HUES64 (cell line): ENCODE measurements around the gene DYSF.

Experiments used
- H3K27ac ChIP-seq: 2 replicates; pipeline ENCODE4 v1.7.0; 2013; ENCODE audit warnings: low read depth, low read length, inconsistent platforms
- H3K27me3 ChIP-seq: 2 replicates; pipeline ENCODE4 v1.6.1; 2013; ENCODE audit warnings: mild to moderate bottlenecking, low read length; ENCODE audit not compliant: insufficient read depth
- H3K36me3 ChIP-seq: 2 replicates; pipeline ENCODE4 v1.6.1; 2013; ENCODE audit warnings: mild to moderate bottlenecking, low read length; ENCODE audit not compliant: insufficient read depth
- H3K4me1 ChIP-seq: 2 replicates; pipeline ENCODE4 v1.6.1; 2013; ENCODE audit warnings: mild to moderate bottlenecking, low read length, moderate library complexity; ENCODE audit not compliant: insufficient read depth
- H3K4me3 ChIP-seq: 2 replicates; pipeline ENCODE4 v1.5.1; 2013; ENCODE audit warnings: mild to moderate bottlenecking, low read length, moderate library complexity
- H3K9ac ChIP-seq: 2 replicates; pipeline ENCODE4 v1.6.1; 2013; ENCODE audit warnings: mild to moderate bottlenecking, low read depth, low read length
- H3K9me3 ChIP-seq: 2 replicates; pipeline ENCODE4 v1.6.1; 2013; ENCODE audit warnings: low read depth, low read length; ENCODE audit not compliant: insufficient read depth
- WGBS: fragments of 150-250, 120-280 bp; methylation state at CpG from one replicate; pipeline ENCODE4 v1.1.7; 2013; ENCODE audit warnings: missing lambda C conversion rate; 5-methylcytosine and 5-hydroxymethylcytosine counted together

DYSF gene

GRCh38 chr2:71683070-71683469, 229.7 kb downstream of the DYSF start:
- Histone ChIP-seq H3K4me1 (no peaks in the 10 kb centered on the region), H3K9me3 (no peaks in the 10 kb centered on the region), H3K9ac (no peak overlapping the region), H3K36me3 (no peaks in the 10 kb centered on the region), H3K27ac (no peak overlapping the region), H3K27me3 (no peaks in the 10 kb centered on the region), H3K4me3 (no peak overlapping the region)
- WGBS: 87% methylated on average over 6 of the region's 6 CpGs

DNA sequence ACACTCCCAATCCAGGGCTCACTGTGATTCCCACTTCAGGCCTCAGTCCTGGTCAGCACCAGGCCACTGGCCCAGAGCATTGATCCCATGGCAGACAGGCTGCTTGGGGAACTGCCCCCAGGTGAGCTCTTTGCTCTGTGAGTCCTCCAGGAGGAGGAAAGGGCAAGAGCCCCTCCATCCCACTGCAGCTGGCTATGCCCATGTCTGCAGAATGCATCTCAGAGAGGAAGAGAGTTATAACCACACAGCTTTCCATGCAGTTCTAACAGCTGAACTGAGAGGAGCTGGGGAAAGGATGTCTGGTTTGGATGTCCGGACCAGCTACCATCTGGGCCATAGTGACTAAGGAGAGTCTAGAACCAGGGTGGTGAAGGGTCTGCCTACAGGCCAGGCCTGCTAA, 230.3 kb downstream of the DYSF start:
- 94% methylated on average over 1 of the region's 1 CpG for WGBS
- Histone ChIP-seq H3K36me3 (no peaks in the 10 kb centered on the region), H3K9ac (no peak overlapping the region), H3K9me3 (no peaks in the 10 kb centered on the region), H3K27ac (no peak overlapping the region), H3K4me1 (no peaks in the 10 kb centered on the region), H3K27me3 (no peaks in the 10 kb centered on the region), H3K4me3 (no peak overlapping the region)

DNA sequence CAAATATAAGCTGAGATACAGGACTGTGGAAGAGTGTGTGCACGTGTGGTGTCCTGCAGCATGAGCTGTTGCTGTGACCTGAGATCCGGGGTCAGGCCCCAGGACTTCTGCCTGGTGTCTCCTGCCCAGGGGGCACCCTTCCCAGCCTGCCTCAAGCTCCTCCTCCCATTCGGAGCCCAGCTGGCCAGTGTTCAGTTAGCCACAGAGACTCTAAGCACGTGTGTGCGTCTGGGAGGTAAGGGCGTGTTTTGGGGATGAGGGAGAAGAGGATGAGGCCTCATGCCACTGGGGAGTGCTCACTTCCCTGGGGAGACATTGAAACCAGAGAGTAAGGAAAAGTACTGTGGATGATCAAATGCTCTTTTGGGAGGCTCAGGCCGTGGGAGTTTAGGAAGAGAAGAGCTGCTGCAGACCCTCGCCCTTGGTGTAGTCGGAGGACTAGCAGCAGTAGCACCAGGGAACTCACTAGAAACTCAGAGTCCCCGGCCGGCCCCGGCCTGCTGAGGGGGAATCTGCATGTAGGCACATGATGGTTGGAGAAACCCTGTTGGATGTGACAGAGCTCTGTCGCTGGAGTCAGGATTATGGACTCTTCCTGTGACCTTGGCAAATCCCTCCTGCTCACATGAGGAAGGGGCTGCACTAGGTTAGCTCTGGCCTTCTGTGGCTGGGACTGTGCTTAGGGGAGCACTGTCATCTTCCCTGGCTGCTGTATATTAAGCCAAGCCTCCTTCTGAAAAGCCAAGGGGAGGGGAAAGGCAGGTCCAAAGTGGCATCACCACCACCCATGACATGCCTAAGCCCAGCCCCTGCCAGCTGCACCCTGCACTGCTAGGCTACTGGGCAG, 231.1 kb downstream of the DYSF start:
- H3K36me3 ChIP-seq: no peaks in the 10 kb centered on the region
- no peaks in the 10 kb centered on the region for H3K4me1 ChIP-seq
- no peaks in the 10 kb centered on the region for H3K27me3 ChIP-seq
- WGBS: 88% methylated on average over 13 of the region's 13 CpGs
- no peak overlapping the region for H3K9ac ChIP-seq
- no peaks in the 10 kb centered on the region for H3K9me3 ChIP-seq
- H3K27ac ChIP-seq: no peak overlapping the region
- H3K4me3 ChIP-seq: no peak overlapping the region

DNA sequence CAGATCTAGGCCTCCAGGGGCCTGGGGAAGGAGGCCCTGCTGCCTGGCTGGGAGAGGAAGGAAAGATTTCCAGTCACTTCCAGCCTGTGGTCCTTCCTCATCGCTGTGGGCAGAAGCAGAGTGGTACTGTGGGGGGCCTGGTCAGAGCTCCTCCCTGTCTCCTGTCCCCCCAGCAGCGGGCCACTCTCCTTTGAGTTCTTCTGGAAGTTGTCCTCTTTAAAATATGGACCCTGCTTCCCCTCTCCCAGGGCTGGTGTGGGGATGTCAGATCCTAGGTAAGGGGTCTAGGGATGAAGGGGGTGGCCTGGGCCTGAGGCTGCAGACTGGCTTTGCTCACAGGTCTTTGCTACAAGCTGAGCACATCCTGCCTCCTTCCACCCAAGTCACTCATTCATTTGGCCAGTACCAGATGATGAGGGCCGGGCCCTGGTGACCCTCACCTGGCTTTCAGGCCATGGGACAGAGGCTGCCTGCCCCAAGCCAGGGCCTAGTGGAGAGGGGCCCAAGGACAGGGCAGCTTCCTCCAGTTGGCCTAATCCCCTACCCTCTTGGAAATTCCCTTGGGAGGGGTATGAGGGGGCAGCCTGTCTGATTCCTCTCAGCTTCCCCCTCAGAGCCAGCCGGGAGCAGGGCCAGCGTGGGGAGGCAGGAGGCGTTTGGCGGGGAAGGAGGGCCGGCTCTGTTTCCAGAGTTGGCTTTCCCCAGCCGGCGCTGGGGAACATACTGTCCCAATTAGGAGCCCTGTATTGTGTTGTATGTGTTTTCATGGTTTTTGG, 231.9 kb downstream of the DYSF start:
- Histone ChIP-seq H3K9me3 (no peaks in the 10 kb centered on the region), H3K27ac (no peak overlapping the region), H3K36me3 (no peaks in the 10 kb centered on the region), H3K9ac (no peak overlapping the region), H3K4me1 (no peaks in the 10 kb centered on the region), H3K4me3 (no peak overlapping the region), H3K27me3 (no peaks in the 10 kb centered on the region)
- 96% methylated on average over 10 of the region's 10 CpGs for WGBS

GRCh38 chr2:71685941-71686611, 232.7 kb downstream of the DYSF start:
- H3K36me3 ChIP-seq: no peaks in the 10 kb centered on the region
- H3K4me3 ChIP-seq: no peak overlapping the region
- 95% methylated on average over 13 of the region's 13 CpGs for WGBS
- peaks cover 3% of the 10 kb centered on the region for H3K4me1 ChIP-seq
- no peak overlapping the region for H3K9ac ChIP-seq
- no peaks in the 10 kb centered on the region for H3K27me3 ChIP-seq
- no peak overlapping the region for H3K27ac ChIP-seq
- H3K9me3 ChIP-seq: no peaks in the 10 kb centered on the region

GRCh38 chr2:71686781-71687180, 233.4 kb downstream of the DYSF start:
- no peak overlapping the region for H3K27ac ChIP-seq
- H3K4me1 ChIP-seq: peaks cover 9% of the 10 kb centered on the region
- H3K27me3 ChIP-seq: no peaks in the 10 kb centered on the region
- no peak overlapping the region for H3K4me3 ChIP-seq
- no peaks in the 10 kb centered on the region for H3K9me3 ChIP-seq
- H3K9ac ChIP-seq: no peak overlapping the region
- WGBS: 93% methylated on average over 6 of the region's 6 CpGs
- H3K36me3 ChIP-seq: no peaks in the 10 kb centered on the region

DNA sequence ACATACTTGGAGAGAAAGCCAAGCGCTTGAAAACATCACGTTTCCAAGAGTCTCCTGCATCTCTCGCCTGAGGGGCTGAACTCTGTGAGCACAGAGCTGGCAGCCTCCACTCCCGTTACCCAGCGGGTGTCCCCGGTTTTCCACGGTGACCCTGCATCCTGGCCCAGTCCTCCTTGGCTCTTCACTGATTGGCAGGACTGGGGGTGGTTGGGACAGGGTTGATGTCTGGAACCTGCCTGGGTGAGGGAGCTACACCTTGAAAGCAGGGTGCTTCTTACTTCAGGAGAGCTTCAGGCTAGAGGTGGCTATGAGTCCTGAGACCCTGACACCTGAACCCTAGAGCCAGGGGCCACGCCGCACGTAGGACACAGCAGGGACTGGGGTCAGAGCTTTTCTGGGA, 234.1 kb downstream of the DYSF start:
- 91% methylated on average over 10 of the region's 10 CpGs for WGBS
- Histone ChIP-seq H3K27me3 (no peaks in the 10 kb centered on the region), H3K9ac (no peak overlapping the region), H3K4me3 (no peak overlapping the region), H3K27ac (no peak overlapping the region), H3K9me3 (no peaks in the 10 kb centered on the region), H3K36me3 (no peaks in the 10 kb centered on the region), H3K4me1 (peaks cover 12% of the 10 kb centered on the region)

GRCh38 chr2:71688530-71688929, 235.2 kb downstream of the DYSF start:
- Histone ChIP-seq H3K36me3 (no peaks in the 10 kb centered on the region), H3K9me3 (no peaks in the 10 kb centered on the region), H3K9ac (no peak overlapping the region), H3K4me3 (no peak overlapping the region), H3K27me3 (no peaks in the 10 kb centered on the region), H3K4me1 (peaks cover 12% of the 10 kb centered on the region), H3K27ac (no peak overlapping the region)
- 96% methylated on average over 7 of the region's 7 CpGs for WGBS

DNA sequence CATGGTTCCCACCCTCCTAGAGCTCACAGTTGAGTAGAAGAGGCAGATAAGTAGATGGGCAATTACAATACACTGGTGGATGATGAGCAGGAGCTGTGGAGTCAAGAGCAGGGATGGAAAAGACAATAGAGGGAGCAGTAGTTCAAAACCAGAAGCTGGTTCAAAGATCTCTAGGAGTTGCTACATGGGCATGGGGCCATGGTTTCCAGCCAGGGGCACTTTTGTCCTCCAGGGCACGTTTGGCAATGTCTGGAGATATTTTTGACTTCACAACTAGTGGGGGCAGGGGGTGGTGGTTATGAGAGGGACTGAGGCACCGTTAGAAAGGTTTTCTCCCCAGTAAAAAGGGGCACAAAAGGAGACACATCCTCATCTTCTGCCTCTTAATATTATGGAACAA, 236.0 kb downstream of the DYSF start:
- H3K27ac ChIP-seq: no peak overlapping the region
- no peaks in the 10 kb centered on the region for H3K9me3 ChIP-seq
- H3K4me3 ChIP-seq: no peak overlapping the region
- 88% methylated on average over 1 of the region's 2 CpGs for WGBS
- H3K27me3 ChIP-seq: no peaks in the 10 kb centered on the region
- no peak overlapping the region for H3K9ac ChIP-seq
- no peaks in the 10 kb centered on the region for H3K36me3 ChIP-seq
- peaks cover 19% of the 10 kb centered on the region for H3K4me1 ChIP-seq

GRCh38 chr2:71689968-71690834, 236.8 kb downstream of the DYSF start:
- 96% methylated on average over 20 of the region's 21 CpGs for WGBS
- H3K27me3 ChIP-seq: no peaks in the 10 kb centered on the region
- H3K9ac ChIP-seq: no peak overlapping the region

More at GRCh38 chr2:71689968-71690834, 236.8 kb downstream of the DYSF start:
- Histone ChIP-seq H3K4me1 (peaks cover 26% of the 10 kb centered on the region), H3K36me3 (no peaks in the 10 kb centered on the region), H3K9me3 (no peaks in the 10 kb centered on the region), H3K27ac (no peak overlapping the region), H3K4me3 (no peak overlapping the region)
